ENCODE measurements around the gene PDGFB.

GRCh38 chr22:39212721-39213376 is 31.9 kb downstream of the PDGFB start:
- TF ChIP-seq, protein P1, sequence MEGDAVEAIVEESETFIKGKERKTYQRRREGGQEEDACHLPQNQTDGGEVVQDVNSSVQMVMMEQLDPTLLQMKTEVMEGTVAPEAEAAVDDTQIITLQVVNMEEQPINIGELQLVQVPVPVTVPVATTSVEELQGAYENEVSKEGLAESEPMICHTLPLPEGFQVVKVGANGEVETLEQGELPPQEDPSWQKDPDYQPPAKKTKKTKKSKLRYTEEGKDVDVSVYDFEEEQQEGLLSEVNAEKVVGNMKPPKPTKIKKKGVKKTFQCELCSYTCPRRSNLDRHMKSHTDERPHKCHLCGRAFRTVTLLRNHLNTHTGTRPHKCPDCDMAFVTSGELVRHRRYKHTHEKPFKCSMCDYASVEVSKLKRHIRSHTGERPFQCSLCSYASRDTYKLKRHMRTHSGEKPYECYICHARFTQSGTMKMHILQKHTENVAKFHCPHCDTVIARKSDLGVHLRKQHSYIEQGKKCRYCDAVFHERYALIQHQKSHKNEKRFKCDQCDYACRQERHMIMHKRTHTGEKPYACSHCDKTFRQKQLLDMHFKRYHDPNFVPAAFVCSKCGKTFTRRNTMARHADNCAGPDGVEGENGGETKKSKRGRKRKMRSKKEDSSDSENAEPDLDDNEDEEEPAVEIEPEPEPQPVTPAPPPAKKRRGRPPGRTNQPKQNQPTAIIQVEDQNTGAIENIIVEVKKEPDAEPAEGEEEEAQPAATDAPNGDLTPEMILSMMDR (IDR thresholded peaks at IDR 0.05 in 8 of 11, conservative IDR thresholded peaks at IDR 0.05 in 3 of 11) = no peak
- no peak for TF ChIP-seq POLR2AphosphoS5 (IDR thresholded peaks at IDR 0.05)
